GM12878 (cell line): Measurements from ENCODE around the gene GLB1L2. TPM values are rescaled to one million over a fixed set of nuclear protein-coding genes. Genes with fewer than 3 reads are reported as not detected.

ENCODE experiments used
- ATAC-seq: fragments of 200-7000 bp; cut with Tn5 transposase; 3 replicates; pipeline ENCODE4 v1.9.1; 2020; ENCODE audit warnings: mild to moderate bottlenecking, moderate library complexity
- BruUV-seq: library from RNA; stranded (reverse); fragments of 400-500 nt; replicated peaks from 2 replicates; lab custom pipeline; 2021; lab: Mats Ljungman, UMichigan
- CTCF ChIA-PET: fragments of 300-600 bp; sonication (Branson Sonifier 250); formaldehyde crosslinking; extraction: SDS; loops from one replicate; lab custom pipeline; 2021; ENCODE audit warnings: inconsistent platforms; lab: Yijun Ruan, JAX
- POLR2A ChIA-PET: fragments of 350-600 bp; formaldehyde crosslinking; extraction: SDS; loops from one replicate; lab custom pipeline; 2021; ENCODE audit warnings: inconsistent platforms; lab: Charles Lee
- RAD21 ChIA-PET: fragments of 300-600 bp; sonication (Branson Sonifier 250); formaldehyde crosslinking; loops from one replicate; lab custom pipeline; 2023; ENCODE audit warnings: antibody characterized with exemption; ENCODE audit not compliant: unreplicated experiment; lab: Charles Lee
- SMC1A ChIA-PET: fragments of 300-600 bp; sonication (Branson Sonifier 250); formaldehyde crosslinking; loops from one replicate; lab custom pipeline; 2023; ENCODE audit not compliant: unreplicated experiment, uncharacterized antibody; lab: Charles Lee
- DNase-seq: peaks from one replicate; pipeline ENCODE4 v3.0.0-alpha.2; 2011; ENCODE audit warnings: low read depth, low spot score
- FAIRE-seq: peaks from 3 replicates; lab custom pipeline; 2011; peaks lifted over from hg19 to GRCh38; lab: Jason Lieb, UNC
- H2AFZ ChIP-seq: 2 replicates; pipeline ENCODE4 v1.6.0; 2011; ENCODE audit warnings: low read depth, low read length, control low read depth; ENCODE audit not compliant: control insufficient read depth
- H3K27ac ChIP-seq: 2 replicates; pipeline ENCODE4 v1.5.1; 2011; ENCODE audit warnings: control low read depth; ENCODE audit not compliant: control insufficient read depth, insufficient read depth
- H3K27me3 ChIP-seq, 2 experiments: replicated peaks in 1 of 2; 2 replicates each; pipeline versions ENCODE4 v1.6.0 to v1.6.1; 2011; ENCODE audit warnings: low read length in 1 of 2; ENCODE audit not compliant: control insufficient read depth in 2 of 2, insufficient read depth in 2 of 2
- H3K36me3 ChIP-seq, 2 experiments: 2 replicates each; pipeline ENCODE4 v1.5.1; 2011; ENCODE audit warnings: low read length in 1 of 2; ENCODE audit not compliant: control insufficient read depth in 2 of 2, insufficient read depth in 2 of 2
- H3K4me1 ChIP-seq: 2 replicates; pipeline ENCODE4 v1.6.1; 2011; ENCODE audit warnings: mild to moderate bottlenecking, low read length, moderate library complexity, mixed read lengths; ENCODE audit not compliant: control insufficient read depth, insufficient read depth
- H3K4me2 ChIP-seq: 2 replicates; pipeline ENCODE4 v1.6.0; 2011; ENCODE audit warnings: control low read depth; ENCODE audit not compliant: control insufficient read depth, insufficient read depth
- H3K4me3 ChIP-seq: fragments of 200-600 bp; sonication (generic); 2 replicates; pipeline ENCODE4 v1.5.1; 2016
- H3K79me2 ChIP-seq: 2 replicates; pipeline ENCODE4 v1.6.0; 2011; ENCODE audit warnings: low read length; ENCODE audit not compliant: control insufficient read depth, insufficient read depth
- H3K9ac ChIP-seq: 2 replicates; pipeline ENCODE4 v1.8.0; 2011; ENCODE audit warnings: low read length, control low read depth, mixed read lengths; ENCODE audit not compliant: control insufficient read depth, insufficient read depth
- H3K9me3 ChIP-seq: replicated peaks from 3 replicates; pipeline ENCODE4 v1.5.1; 2011; ENCODE audit warnings: mild to moderate bottlenecking, low read length; ENCODE audit not compliant: control insufficient read depth, insufficient read depth
- H4K20me1 ChIP-seq: 2 replicates; pipeline ENCODE4 v1.6.0; 2011; ENCODE audit not compliant: control insufficient read depth, insufficient read depth
- DPF2 ChIP-seq: fragments of 450-650 bp; IDR thresholded peaks from 2 replicates; pipeline ENCODE4 v1.6.1; 2017; ENCODE audit warnings: mild to moderate bottlenecking
- ESRRA ChIP-seq: IDR thresholded peaks from 2 replicates; pipeline ENCODE4 v1.6.1; 2012; ENCODE audit warnings: mild to moderate bottlenecking, low read length, improper control_type of control experiment
- FOS ChIP-seq: IDR thresholded peaks from 3 replicates; pipeline ENCODE4 v1.6.1; 2011; ENCODE audit warnings: borderline replicate concordance; ENCODE audit not compliant: insufficient read length; ENCODE audit errors: extremely low read depth
- HDAC2 ChIP-seq: fragments of 200-600 bp; sonication (generic); IDR thresholded peaks from 2 replicates; pipeline ENCODE4 v1.6.1; 2017
- IKZF1 ChIP-seq: fragments of 450-650 bp; conservative IDR thresholded peaks from 2 replicates; pipeline ENCODE4 v1.6.1; 2017; ENCODE audit warnings: antibody characterized with exemption, mild to moderate bottlenecking
- JUND ChIP-seq: IDR thresholded peaks from 2 replicates; pipeline ENCODE4 v1.6.1; 2012; ENCODE audit warnings: low read depth, mild to moderate bottlenecking, low read length, improper control_type of control experiment, moderate library complexity
- MEF2A ChIP-seq: IDR thresholded peaks from 2 replicates; pipeline ENCODE4 v1.6.1; 2011; ENCODE audit warnings: low read depth, mild to moderate bottlenecking, low read length, moderate library complexity; ENCODE audit not compliant: insufficient read depth
- MTA2 ChIP-seq: fragments of 450-650 bp; IDR thresholded peaks from 2 replicates; pipeline ENCODE4 v1.6.1; 2016; ENCODE audit warnings: low read depth, mild to moderate bottlenecking, moderate library complexity
- MTA3 ChIP-seq: IDR thresholded peaks from 2 replicates; pipeline ENCODE4 v1.6.1; 2012; ENCODE audit warnings: low read length, inconsistent platforms, borderline replicate concordance
- NFYB ChIP-seq: IDR thresholded peaks from 2 replicates; pipeline ENCODE4 v1.6.1; 2011; ENCODE audit warnings: low read depth, mild to moderate bottlenecking, low read length, improper control_type of control experiment, moderate library complexity; ENCODE audit not compliant: insufficient read depth
- NR2C2 ChIP-seq: IDR thresholded peaks from 2 replicates; pipeline ENCODE4 v1.6.1; 2011; ENCODE audit warnings: borderline replicate concordance, low read depth; ENCODE audit not compliant: control insufficient read depth, insufficient read length
- PAX8 ChIP-seq: fragments of 450-650 bp; IDR thresholded peaks from 2 replicates; pipeline ENCODE4 v1.6.1; 2017; ENCODE audit warnings: mild to moderate bottlenecking, moderate library complexity
- PML ChIP-seq: IDR thresholded peaks from 2 replicates; pipeline ENCODE4 v1.6.1; 2012; ENCODE audit warnings: low read length, inconsistent platforms
- POLR2A ChIP-seq: IDR thresholded peaks from 2 replicates; pipeline ENCODE4 v1.6.1; 2011; ENCODE audit warnings: low read depth, mild to moderate bottlenecking, low read length
- SMAD5 ChIP-seq: IDR thresholded peaks from 2 replicates; pipeline ENCODE4 v1.6.1; 2016; ENCODE audit warnings: antibody characterized with exemption, low read depth
- TCF12 ChIP-seq: IDR thresholded peaks from 2 replicates; pipeline ENCODE4 v1.6.1; 2011; ENCODE audit warnings: low read depth, mild to moderate bottlenecking, low read length
- WRNIP1 ChIP-seq: IDR thresholded peaks from 2 replicates; pipeline ENCODE4 v1.6.1; 2011; ENCODE audit warnings: low read depth, low read length, improper control_type of control experiment, borderline replicate concordance
- ZBED1 ChIP-seq: IDR thresholded peaks from 2 replicates; pipeline ENCODE4 v1.6.1; 2016; ENCODE audit warnings: borderline replicate concordance
- ZBTB11 ChIP-seq: fragments of 450-650 bp; formaldehyde crosslinking; IDR thresholded peaks from 2 replicates; pipeline ENCODE4 v1.5.0; 2022; ENCODE audit warnings: mild to moderate bottlenecking, missing genetic modification characterization
- ZNF207 ChIP-seq: fragments of 450-650 bp; IDR thresholded peaks from 2 replicates; pipeline ENCODE4 v1.6.1; 2014; ENCODE audit warnings: antibody characterized with exemption, mild to moderate bottlenecking, borderline replicate concordance
- WGBS: methylation state at CpG from one replicate; pipeline ENCODE4 v1.1.6; 2016; ENCODE audit warnings: low lambda C conversion rate; ENCODE audit not compliant: insufficient replicate concordance, insufficient coverage; ENCODE audit errors: missing lambda C conversion rate; 5-methylcytosine and 5-hydroxymethylcytosine counted together
- in situ Hi-C: fragments of 300-500 bp; cut with MboI; formaldehyde crosslinking; loops from 9 replicates; pipeline ENCODE4 v1.14.3; 2018; ENCODE audit warnings: mixed read lengths
- intact Hi-C: fragments of 100-400 bp; cut with micrococcal nuclease; formaldehyde crosslinking; loops from one replicate; pipeline ENCODE4 v1.14.2; 2022; ENCODE audit not compliant: unreplicated experiment
- polyA plus RNA-seq, 11 experiments: library from polyadenylated mRNA; depleted of rRNA in 4 of 11; unstranded in 6 of 11; stranded (reverse) in 5 of 11; fragments of >200 nt; fragmentation: Nextera tagmentation in 4 of 11; fragmentation: Illumina TruSeq in 1 of 11; extraction: Ambion mirVana in 4 of 11; extraction: Trizol in 1 of 11; gene quantifications; 1 replicate in 1 of 11; 2 replicates in 10 of 11; pipeline versions ENCODE4 v1.2.1 to v1.2.3, GENCODE V29; 2011 to 2016; ENCODE audit warnings: inconsistent platforms in 2 of 11, missing spikeins in 2 of 11, low read depth in 1 of 11
- total RNA-seq, 4 experiments: library from RNA; depleted of rRNA in 3 of 4; stranded (reverse); fragments of >200 nt in 3 of 4; fragmentation: Illumina TruSeq in 1 of 4; extraction: Trizol in 1 of 4; gene quantifications; 2 replicates each; pipeline versions ENCODE4 v1.2.1 to v1.2.3, GENCODE V29; 2013 to 2021

Gene GLB1L2
- total and polyA plus RNA-seq, 10 of the 15 experiments (the other 5 are each of a cell fraction or from before 2014, with no cell fraction given), result 0.04 to 0.85 (median 0.49) TPM

GRCh38 chr11:134413043-134413825 lies 81.4 kb downstream of the GLB1L2 start:
- SMC1A ChIA-PET, result no interaction called here
- ATAC-seq, result no peak
- no peak for FAIRE-seq
- no peak for DNase-seq
- Histone ChIP-seq H3K9ac (no peak overlapping the region), H4K20me1 (no peaks in the 10 kb centered on the region), H2AFZ (no peak overlapping the region), H3K4me3 (no peak overlapping the region), H3K4me1 (no peaks in the 10 kb centered on the region), H3K4me2 (no peak overlapping the region), H3K9me3 (no peaks in the 10 kb centered on the region), H3K36me3 (no peaks in the 10 kb centered on the region), H3K79me2 (no peaks in the 10 kb centered on the region), H3K27ac (no peak overlapping the region), H3K27me3 (peaks cover 9 to 11% of the 10 kb centered on the region in 2 experiments; a peak in 3 of 4 replicates)
- CTCF ChIA-PET, result no interaction called here
- RAD21 ChIA-PET, result no interaction called here
- WGBS, result 41% methylated on average over 20 of the region's 22 CpGs
- BruUV-seq, result no TSS peak
- POLR2A ChIA-PET, result no interaction called here
- no peak for TF ChIP-seq ESRRA
- no peak for TF ChIP-seq IKZF1
- no peak for TF ChIP-seq NR2C2
- no peak for TF ChIP-seq DPF2
- no peak for TF ChIP-seq POLR2A
- TF ChIP-seq SMAD5, result no peak
- no peak for TF ChIP-seq ZBTB11
- no peak for TF ChIP-seq MEF2A
- TF ChIP-seq HDAC2, result no peak
- TF ChIP-seq WRNIP1, result no peak
- TF ChIP-seq PML, result no peak
- TF ChIP-seq MTA2, result no peak
- TF ChIP-seq TCF12, result no peak
- no peak for TF ChIP-seq NFYB
- no peak for TF ChIP-seq MTA3
- TF ChIP-seq ZNF207, result no peak
- TF ChIP-seq ZBED1, result no peak
- TF ChIP-seq JUND, result no peak
- TF ChIP-seq FOS, result no peak
- TF ChIP-seq PAX8, result no peak
- in situ Hi-C loops (no loop called here), intact Hi-C loops (no loop called here)
